Superior temporal gyrus (tissue), 1 donor: ENCODE measurements around the gene GREM1.

Experiments used
- DNase-seq: peaks from one replicate; pipeline ENCODE4 v3.0.0-alpha.2; 2016; ENCODE audit errors: extremely low spot score

GREM1 gene

DNA sequence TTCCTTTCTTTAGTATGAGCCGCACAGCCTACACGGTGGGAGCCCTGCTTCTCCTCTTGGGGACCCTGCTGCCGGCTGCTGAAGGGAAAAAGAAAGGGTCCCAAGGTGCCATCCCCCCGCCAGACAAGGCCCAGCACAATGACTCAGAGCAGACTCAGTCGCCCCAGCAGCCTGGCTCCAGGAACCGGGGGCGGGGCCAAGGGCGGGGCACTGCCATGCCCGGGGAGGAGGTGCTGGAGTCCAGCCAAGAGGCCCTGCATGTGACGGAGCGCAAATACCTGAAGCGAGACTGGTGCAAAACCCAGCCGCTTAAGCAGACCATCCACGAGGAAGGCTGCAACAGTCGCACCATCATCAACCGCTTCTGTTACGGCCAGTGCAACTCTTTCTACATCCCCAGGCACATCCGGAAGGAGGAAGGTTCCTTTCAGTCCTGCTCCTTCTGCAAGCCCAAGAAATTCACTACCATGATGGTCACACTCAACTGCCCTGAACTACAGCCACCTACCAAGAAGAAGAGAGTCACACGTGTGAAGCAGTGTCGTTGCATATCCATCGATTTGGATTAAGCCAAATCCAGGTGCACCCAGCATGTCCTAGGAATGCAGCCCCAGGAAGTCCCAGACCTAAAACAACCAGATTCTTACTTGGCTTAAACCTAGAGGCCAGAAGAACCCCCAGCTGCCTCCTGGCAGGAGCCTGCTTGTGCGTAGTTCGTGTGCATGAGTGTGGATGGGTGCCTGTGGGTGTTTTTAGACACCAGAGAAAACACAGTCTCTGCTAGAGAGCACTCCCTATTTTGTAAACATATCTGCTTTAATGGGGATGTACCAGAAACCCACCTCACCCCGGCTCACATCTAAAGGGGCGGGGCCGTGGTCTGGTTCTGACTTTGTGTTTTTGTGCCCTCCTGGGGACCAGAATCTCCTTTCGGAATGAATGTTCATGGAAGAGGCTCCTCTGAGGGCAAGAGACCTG is 13.2 kb downstream of the GREM1 start:
- DNase-seq: no peak

- no peak for DNase-seq
Observed at GRCh38 chr15:32732574-32733157, 14.9 kb downstream of the GREM1 start.

- DNase-seq: no peak
Observed at GRCh38 chr15:32733281-32733680, 15.5 kb downstream of the GREM1 start.

- DNase-seq: no peak
Observed at GRCh38 chr15:32735989-32736700, 18.3 kb downstream of the GREM1 start.

DNA sequence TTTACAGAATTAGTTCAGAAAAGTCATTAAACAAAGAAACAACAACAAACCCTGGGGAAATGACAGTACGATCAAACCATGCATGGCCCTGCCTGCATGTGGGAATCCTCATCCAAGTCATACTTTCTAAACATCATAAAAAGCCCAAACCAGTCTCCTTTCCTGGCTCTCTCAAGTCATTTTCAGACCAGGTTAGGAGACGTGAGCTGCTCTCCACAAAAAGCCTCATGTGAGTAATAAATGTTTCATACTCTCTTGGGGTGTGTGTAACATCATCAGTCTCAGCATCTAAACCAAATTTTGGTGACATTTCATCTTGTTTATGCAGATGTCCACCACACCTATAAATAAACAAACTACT is 18.9 kb downstream of the GREM1 start:
- no peak for DNase-seq

DNA sequence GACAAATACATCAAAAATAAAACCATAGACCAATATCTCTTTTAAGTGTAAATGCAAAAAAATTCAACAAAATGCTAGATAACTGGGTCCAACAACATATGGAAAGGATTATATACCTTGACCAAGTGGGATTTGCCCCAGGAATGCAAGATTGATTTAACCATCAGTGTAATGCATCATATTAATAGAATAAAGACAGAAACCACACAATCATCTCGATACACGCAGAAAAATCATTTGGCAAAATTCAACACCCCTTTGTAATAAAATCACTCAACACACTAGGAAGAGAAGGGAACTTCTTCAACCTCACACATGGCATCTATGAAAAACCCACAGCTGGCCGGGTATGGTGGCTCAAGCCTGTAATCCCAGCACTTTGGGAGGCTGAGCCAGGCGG is 19.5 kb downstream of the GREM1 start:
- DNase-seq: no peak

DNA sequence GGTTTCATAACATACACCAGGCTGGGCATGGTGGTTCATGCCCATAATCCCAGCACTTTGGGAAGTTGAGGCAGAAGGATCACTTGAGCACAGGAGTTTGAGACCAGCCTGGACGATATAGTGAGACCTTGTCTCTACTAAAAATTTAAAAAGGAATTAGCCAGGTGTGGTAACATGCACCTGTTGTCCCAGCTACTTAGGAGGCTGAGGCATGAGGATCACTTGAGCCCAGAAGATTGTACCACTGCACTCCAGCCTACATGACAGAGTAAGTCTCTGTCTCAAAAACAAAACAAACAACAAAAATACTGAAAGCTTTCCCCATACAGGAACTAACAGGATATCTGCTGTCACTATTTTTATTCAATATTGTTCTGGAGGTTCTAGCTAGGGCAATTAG is 20.9 kb downstream of the GREM1 start:
- no peak for DNase-seq

DNA sequence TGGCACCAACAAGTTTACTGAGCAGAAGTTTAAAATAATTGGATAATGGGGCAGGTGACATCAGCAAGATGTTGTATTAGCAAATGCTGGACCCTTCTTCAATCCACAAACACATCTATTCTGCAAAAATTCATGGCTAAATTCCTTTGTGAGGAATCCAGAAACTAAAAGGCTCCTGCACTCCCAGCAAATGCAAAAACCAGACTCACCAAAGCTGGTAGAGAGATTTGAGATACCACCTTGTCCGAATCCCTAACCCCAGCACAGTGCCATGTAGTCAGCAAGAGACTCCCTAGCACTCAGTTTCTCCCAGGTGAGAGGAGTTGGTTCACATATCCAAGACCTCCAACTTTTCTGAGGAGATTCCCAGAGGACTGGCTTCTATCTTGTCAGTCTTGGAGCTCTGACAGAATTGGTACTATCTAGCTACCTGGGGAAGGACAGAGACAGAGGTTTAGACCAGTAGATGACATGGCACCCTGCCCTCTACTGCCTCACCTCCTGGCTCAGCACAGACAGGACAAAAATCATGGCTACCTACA is 21.8 kb downstream of the GREM1 start:
- DNase-seq: no peak

DNA sequence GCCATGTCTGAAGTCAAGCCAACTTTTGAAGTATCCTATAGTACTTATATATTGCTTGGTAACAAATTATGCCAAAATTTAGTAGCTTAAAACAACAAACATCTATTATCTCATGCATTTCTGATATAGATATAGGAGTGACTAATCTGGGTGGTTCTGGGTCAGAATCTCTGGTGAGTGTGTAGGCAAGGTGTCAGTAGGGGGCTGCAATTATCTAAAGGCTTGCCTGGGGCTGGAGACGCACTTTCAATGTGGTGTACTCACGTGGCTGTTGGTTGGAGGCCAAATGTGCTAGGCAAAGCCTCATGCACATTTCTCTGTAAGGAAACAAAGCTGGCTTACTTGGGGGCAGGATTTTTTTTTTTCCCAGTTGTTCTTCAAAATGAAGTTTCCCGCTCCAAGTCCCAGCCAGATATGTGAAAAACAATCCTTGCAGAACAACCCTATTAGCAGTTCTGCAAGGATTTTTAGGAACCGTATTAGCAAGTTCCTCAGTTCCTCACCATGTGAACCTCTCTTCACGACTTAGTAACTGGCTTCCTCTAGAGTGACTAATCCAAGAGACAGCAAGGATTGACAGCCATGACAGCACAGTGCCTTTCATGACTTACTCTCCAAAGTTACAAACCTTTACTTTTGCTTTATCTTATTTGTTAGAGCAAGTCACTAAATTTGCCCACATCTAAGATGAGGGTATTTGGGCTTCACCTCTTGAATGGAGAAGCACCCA is 25.8 kb downstream of the GREM1 start:
- no peak for DNase-seq

GRCh38 chr15:32746116-32746857 is 28.5 kb downstream of the GREM1 start:
- DNase-seq: no peak

DNA sequence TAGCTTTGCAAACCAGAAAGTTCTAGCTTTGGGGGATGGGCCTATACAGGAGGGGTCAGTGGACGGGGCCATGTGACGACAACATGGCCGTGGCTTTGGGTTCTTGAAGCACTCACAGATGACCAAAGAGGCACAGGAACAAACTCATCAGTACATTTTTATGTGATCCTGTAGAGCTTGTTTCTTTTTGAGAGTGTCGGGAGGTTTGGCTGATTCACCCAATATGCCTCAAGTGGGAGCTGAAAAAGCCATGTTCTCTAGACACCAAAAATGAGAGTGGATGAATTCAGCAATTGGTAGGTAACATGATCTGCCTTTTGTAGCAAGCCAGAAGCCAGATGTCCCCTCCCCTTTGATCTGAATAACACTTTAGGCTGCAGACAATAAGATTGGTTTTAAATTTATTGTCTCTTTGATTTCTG is 30.1 kb downstream of the GREM1 start:
- DNase-seq: no peak

DNA sequence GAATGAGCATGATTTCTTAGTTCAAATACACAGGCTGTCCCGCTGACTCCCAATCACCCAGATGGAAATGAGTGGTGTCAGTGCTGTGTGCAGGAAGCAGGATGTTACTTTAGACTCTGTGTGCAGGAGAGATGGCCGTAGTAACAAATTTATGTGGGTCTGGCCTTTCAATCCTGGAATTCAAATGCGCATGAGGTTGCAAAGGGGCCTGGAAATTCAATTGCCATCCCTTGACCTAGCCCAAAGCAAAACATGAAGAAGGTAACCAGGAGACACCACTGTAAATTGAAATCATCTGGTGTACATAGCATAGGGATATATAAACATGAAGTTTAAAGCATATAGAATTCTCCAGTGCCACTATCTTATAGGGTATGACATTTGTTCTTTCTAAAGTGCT is 33.2 kb downstream of the GREM1 start:
- no peak for DNase-seq

DNA sequence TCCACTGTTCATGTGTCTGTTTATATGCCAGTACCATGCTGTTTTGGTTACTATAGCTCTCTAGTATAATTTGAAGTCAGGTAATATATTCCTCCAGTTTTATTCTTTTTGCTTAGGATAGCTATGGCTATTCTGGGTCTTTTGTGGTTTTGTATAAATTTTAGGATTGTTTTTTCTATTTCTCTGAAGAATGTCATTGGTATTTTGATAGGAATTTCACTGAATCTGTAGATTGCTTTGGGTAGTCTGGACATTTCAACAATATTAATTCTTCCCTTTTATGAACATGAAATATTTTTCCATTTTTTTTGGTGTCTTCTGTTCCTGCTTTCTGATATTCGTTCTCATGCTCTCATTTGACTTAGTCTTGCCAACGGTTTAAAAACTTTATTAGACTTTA is 39.6 kb downstream of the GREM1 start:
- no peak for DNase-seq

- no peak for DNase-seq
Observed at GRCh38 chr15:32763295-32763694, 45.5 kb downstream of the GREM1 start.

DNA sequence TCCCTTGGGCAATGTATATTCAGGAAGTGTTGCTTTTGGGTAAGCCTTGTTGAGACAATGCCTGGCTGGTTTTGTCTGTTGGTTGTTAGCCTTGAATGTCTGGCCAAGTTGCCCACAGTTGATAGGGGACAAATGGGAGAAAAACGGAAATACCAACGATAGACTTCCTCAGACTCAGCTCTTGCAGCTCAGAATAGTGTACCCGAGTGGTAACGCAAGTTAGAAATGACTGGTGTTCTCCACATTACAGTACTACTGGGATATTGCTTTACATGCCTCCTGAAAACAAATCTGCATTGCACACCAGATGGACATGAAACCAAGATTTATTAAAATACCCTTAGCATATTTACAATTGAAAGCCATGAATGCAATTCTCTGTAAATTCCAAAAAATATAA is 47.4 kb downstream of the GREM1 start:
- DNase-seq: no peak

GRCh38 chr15:32766101-32766500 is 48.3 kb downstream of the GREM1 start:
- no peak for DNase-seq

GRCh38 chr15:32767236-32767635 is 49.4 kb downstream of the GREM1 start:
- no peak for DNase-seq

DNA sequence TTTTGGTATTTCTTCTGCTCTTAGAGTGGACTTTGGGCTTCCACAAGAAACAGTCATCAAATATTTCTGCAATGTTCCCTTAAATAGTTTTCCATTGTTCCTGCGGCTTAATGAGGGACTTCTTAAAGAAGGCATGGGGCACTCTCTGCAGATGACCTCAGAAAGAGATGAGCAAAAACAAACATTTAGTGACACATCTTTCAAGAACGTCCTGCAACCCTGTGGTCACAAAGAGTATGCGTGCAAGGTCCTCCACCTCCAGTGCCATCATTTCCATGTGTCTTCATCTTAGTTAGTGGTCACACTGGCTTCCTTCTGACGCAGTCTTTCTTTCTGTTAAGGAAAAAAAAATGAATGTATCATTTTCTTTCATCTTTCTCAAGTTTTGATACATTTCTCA is 56.2 kb downstream of the GREM1 start:
- no peak for DNase-seq

- DNase-seq: no peak
Observed at GRCh38 chr15:32775103-32775502, 57.3 kb downstream of the GREM1 start.

GRCh38 chr15:32778391-32779176 is 60.8 kb downstream of the GREM1 start:
- DNase-seq: no peak
